HFF-Myc (cell line): ENCODE results near the gene GOLGA3.
"Not testable (repeated sequence)": the region's sequence is repeated elsewhere in the genome, so short reads cannot be mapped to it uniquely, and the experiment has no call there.

Experiments
- DNase-seq: peaks from one replicate; pipeline ENCODE4 v3.0.0-alpha.2; 2011; ENCODE audit warnings: low read depth; ENCODE audit errors: extremely low read depth
- H3K4me3 ChIP-seq: replicated peaks from 2 replicates; pipeline ENCODE4 v1.5.1; 2011; ENCODE audit warnings: low read depth, mild to moderate bottlenecking, control low read depth, low read length
- TF ChIP-seq, protein P1 (sequence below): IDR thresholded peaks from 2 replicates; pipeline ENCODE4 v1.5.1; 2012; ENCODE audit warnings: mild to moderate bottlenecking, low read depth, low read length, control low read depth; ENCODE audit errors: missing control alignments

GOLGA3 gene

DNA sequence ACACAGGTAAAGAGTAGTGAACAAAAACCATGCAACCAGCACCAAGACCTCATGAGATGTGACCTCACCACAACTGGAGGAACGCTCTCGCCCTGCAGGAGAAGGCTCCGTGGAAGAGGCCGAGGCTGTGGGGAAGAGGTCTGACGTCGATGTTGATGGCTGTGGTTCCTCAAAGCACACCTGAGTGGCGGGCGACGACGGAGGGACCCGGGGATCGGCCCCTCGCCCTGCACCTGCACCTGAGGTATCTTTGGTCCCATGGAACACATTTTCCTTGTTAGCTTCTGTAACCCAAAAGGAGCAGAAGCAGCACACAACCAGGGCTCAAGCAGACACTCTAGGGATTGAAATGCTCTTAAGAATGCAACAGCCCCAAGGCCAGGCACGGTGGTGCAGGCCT lies 40.9 kb upstream of the GOLGA3 start:
- TF ChIP-seq, protein P1, sequence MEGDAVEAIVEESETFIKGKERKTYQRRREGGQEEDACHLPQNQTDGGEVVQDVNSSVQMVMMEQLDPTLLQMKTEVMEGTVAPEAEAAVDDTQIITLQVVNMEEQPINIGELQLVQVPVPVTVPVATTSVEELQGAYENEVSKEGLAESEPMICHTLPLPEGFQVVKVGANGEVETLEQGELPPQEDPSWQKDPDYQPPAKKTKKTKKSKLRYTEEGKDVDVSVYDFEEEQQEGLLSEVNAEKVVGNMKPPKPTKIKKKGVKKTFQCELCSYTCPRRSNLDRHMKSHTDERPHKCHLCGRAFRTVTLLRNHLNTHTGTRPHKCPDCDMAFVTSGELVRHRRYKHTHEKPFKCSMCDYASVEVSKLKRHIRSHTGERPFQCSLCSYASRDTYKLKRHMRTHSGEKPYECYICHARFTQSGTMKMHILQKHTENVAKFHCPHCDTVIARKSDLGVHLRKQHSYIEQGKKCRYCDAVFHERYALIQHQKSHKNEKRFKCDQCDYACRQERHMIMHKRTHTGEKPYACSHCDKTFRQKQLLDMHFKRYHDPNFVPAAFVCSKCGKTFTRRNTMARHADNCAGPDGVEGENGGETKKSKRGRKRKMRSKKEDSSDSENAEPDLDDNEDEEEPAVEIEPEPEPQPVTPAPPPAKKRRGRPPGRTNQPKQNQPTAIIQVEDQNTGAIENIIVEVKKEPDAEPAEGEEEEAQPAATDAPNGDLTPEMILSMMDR, result no peak
- DNase-seq, result no peak
- H3K4me3 ChIP-seq, result no peak overlapping the region

DNA sequence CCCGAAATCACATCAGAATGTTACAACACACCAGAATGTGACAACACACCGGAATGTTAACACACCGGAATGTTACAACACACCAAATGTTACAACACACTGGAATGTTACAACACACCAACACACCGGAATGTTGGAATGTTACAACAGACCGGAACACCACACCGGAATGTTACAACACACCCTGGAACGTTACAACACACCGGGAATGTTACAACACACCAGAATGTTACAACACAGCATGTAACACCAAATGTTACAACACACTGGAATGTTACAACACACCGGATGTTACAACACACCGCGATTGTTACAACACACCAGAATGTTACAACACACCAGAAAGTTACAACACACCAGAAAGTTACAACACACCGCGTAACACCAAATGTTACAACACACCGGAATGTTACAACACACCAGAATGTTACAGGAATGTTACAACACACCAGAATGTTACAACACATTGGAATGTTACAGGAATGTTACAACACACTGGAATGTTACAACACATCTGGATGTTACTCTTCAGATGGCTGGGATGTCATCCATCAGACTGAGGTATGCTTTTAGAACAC lies 37.7 kb upstream of the GOLGA3 start:
- no peak overlapping the region for H3K4me3 ChIP-seq
- peak; percentile 24 for DNase-seq
- TF ChIP-seq, protein P1, result no peak

DNA sequence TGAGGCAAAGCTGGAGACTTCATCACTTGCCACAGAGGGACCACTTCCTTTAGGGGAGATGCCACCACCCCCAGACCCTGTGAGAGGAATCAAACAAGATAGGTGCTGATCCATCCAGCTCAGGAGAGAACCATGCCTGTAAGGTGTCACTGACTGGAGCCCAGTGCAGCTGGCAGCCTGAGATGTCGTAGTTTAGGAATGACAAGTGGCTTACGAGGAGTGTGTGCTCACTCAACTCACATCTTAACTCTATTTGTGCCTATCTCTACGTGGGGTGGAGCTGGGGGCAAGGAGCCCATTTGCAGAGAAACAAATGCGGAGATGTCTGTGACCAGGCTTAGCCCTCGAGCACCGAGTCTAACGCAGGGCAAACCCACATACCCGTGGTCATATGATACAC lies 32.9 kb upstream of the GOLGA3 start:
- TF ChIP-seq, protein P1, result no peak
- H3K4me3 ChIP-seq, result no peak overlapping the region
- DNase-seq, result no peak

DNA sequence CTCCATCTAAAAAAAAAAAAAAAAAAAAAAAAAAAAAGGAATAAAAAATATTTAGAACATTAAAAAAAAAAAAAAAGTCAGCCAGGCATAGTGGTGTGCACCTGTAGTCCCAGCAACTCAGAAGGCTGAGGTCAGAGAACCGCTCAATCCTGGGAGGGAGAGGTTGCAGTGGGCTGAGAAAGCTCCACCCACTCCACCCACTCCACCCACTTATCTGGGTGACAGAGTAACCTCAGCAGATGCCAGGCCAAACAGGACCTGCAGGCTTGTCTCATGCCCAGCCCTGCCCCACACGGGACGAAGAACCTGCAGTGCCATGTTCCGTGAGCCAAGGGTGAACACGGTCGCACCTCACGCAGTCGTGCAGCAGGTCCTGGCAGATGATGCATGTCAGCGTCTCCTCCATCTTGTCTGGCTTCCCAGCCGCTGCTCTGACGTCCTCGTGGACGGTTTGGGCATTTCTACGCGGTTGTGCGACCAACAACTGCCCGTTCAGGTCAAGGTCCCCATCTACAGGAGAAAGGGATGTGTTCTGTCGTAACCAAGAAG lies 30.1 kb upstream of the GOLGA3 start:
- no peak for DNase-seq
- TF ChIP-seq, protein P1, result no peak
- no peak overlapping the region for H3K4me3 ChIP-seq

DNA sequence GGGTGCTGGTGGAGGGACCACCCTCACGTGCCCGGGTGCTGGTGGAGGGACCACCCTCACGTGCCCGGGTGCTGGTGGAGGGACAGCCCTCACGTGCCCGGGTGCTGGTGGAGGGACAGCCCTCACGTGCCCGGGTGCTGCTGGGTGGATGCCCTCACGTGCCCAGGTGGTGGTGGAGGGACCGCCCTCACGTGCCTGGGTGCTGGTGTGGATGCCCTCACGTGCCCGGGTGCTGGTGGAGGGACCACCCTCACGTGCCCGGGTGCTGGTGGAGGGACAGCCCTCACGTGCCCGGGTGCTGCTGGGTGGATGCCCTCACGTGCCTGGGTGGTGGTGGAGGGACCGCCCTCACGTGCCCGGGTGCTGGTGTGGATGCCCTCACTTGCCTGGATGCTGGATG lies 28.4 kb upstream of the GOLGA3 start:
- not testable (repeated sequence) for DNase-seq

DNA sequence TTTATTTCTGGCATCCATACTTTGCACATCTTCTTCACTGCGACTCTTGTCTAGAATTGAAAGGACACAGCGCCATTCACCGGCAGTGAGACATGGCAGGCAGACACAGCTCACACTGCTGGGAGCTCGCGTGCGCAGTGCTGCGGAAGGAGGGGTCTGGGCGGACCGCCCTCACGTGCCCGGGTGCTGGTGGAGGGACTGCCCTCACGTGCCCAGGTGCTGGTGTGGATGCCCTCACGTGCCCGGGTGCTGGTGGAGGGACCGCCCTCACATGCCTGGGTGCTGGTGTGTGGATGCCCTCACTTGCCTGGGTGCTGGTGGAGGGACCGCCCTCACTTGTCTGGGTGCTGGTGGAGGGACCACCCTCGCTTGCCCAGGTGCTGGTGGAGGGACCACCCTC lies 27.9 kb upstream of the GOLGA3 start:
- TF ChIP-seq, protein P1, result no peak
- H3K4me3 ChIP-seq, result no peak overlapping the region
- no peak for DNase-seq

More for the DNA sequence above, 28.4 kb upstream of the GOLGA3 start:
- not testable (repeated sequence) for H3K4me3 ChIP-seq

DNA sequence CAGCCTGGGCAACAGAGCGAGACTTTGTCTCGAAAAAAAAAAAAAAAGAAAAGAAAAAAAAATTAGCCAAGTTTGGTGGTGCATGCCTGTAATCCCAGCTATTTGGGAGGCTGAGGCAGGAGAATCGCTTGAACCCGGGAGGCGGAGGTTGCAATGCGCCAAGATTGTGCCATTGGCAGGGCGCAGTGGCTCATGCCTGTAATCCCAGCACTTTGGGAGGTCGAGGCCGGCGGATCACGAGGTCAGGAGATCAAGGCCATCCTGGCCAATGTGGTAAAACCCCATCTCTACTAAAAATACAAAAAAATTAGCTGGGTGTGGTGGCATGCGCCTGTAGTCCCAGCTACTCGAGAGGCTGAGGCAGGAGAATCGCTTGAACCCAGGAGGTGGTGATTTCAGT lies 26.5 kb upstream of the GOLGA3 start:
- not testable (repeated sequence) for H3K4me3 ChIP-seq, DNase-seq
